ELF-1 (cell line): ENCODE data around the gene ATP5F1B.
"Not testable (repeated sequence)": the region's sequence is repeated elsewhere in the genome, so short reads cannot be mapped to it uniquely, and the experiment has no call there.

Source experiments
- DNase-seq: peaks from one replicate; pipeline ENCODE4 v3.0.0-alpha.2; 2016; ENCODE audit warnings: low read depth, low spot score

The ATP5F1B gene

GRCh38 chr12:56648023-56648422 is 2.2 kb upstream of the ATP5F1B start:
- DNase-seq, result not testable (repeated sequence)

DNA sequence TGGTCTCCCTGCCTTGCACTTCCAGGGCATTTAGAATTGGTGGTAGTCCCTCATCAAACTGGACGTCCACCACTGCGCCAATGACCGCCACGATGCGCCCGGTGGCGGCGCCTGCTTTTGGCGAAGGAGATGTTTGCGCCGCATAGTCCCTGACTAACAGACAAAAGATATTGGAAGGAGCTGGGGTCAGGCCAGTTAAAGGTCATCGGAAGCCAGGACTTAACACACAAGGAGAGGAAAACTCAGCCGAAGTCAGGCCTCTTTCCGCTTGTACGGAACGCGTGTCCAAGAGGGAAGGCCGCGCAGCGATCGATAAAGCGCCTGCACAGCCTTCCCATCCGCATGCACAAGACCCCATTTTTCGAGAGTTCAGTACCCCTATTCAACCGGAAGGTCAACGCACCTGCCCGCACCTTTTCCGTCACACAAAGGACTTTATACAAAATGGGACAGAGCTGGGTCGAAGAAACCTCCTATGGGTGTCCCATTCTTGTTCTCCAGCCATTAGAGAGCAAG is 525 bp downstream of the ATP5F1B start:
- peak; percentile 31 for DNase-seq

DNA sequence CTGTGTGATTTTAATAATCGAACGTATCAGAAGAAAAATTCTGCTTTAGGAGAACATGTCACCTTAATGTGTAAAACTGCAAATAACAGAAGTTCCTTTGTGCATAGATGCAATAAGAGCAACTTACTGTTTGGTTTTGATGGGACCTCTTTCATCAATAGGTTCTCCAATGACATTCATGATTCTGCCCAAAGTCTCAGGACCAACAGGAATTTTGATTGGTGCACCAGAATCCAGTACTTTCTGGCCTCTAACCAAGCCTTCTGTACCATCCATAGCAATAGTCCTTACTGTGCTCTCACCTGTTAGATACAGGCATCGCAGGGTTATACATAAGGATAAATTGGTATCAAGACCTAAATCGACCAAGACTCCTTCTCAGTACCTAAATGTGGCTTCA is 1.1 kb downstream of the ATP5F1B start:
- DNase-seq, result no peak

DNA sequence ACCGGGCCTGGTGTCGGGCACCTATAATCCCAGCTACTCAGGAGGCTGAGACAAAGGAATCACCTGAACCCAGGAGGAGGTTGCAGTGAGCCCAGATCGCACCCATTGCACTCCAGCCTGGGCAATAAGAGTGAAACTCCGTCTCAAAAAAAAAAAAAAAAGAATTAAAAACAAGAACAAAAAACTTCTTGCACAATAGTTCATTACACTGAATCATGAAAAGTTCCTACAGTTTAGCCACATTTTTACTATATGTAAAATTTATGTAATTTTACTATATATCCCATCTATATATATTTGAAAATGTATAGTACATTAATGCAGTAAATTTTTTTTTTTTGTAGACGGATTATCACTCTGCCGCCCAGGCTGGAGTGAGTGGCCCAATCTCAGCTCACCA is 4.6 kb downstream of the ATP5F1B start:
- no peak for DNase-seq

DNA sequence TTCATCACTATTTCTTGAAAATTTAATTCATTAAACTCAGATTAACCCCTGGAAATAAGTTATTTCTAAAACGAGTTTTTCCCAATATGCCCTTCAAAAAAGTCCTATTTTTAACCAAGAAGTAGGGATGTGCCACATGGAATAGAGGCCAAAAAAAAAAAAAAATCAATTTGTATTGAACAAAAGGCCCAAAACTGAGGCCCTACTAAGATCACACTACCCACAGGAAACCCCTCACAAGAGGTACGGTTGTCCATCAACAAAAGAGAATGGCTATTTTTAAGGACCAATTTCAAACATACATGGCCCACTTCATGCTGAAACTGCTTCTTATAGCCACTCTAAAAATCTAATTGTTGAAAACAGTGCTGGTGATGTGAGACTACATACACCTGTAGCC is 8.2 kb downstream of the ATP5F1B start:
- no peak for DNase-seq

- peak; percentile 99 for DNase-seq
Measured at GRCh38 chr12:56636675-56637540, 8.9 kb downstream of the ATP5F1B start.

DNA sequence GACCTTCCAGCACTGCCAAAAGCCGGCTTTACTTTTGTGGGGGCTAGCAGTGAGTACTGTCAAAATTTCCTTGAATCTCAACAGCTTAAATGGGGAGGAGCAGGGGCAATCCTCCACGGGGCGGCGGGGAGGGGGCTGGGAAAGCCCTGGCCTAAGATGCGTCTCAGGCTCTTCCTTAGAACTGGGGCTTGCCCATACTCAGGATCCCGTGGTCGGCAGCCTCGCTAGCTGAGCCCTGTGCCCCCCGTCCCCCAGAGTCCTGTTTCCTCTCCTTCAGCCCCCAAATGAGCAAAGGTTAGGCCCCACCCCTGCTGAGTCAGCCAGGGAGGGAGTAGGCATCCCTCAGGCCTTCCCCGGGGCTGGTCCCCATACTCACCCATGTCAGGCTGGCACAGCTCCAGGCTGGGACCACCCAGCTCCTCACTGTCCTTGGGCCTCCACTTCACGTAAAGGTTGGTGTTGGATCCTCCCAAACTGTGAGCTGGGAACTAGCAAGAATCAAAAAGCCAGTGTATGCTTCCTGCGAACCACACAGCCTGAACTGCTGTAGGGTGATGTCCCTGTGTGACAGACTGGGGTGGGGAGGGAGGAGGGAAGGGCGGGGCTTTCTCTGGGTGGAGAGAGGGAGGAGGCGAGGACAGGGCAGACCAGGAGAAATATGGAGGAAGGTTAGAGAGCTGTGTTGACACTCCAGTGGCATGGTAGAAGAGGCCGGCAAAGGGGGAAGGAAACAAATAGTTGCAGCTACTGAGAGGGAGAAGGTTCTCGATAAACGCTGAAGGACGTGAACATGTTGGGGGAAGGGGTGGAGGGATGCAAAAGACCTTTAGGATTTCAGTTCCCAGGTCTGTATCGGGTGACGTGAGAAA is 9.7 kb downstream of the ATP5F1B start:
- peak; percentile 85 for DNase-seq

- DNase-seq, result peak; percentile 87
Measured at GRCh38 chr12:56634837-56635791, 10.7 kb downstream of the ATP5F1B start.

GRCh38 chr12:56634242-56634836 is 11.4 kb downstream of the ATP5F1B start:
- DNase-seq, result peak; percentile 85

DNA sequence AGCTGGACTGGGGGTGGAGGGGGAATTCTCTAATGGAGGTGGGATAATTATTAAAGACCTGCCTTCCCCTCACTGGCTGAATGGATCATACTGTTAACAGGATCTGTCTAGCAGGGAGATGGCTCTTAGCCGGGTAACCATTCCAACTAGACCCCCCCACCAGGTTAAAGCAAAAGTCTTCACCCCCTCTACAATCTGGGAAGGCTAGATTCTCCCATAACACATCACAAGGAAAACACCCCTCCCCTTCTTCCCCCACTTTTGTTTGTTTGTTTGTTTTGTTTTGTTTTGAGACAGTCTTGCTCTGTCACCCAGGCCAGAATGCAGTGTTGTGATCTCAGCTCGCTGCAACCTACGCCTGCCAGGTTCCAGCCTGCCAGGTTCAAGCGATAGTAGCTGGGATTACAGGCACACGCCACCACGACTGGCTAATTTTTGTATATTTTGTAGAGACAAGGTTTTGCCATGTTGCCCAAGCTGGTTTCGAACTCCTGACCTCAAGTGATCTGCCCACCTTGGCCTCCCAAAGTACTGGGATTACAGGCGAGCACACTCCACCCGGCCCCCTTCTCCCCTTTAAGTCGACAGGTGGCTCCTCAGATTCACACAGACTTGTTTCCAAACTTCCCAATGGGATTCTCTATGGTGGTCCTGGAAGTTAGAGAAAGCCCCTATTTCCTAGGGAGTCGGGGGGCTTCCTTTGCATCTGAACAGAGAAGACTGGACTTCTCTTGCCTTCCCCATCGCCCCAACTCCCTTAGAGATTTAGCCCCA is 12.1 kb downstream of the ATP5F1B start:
- DNase-seq, result no peak

DNA sequence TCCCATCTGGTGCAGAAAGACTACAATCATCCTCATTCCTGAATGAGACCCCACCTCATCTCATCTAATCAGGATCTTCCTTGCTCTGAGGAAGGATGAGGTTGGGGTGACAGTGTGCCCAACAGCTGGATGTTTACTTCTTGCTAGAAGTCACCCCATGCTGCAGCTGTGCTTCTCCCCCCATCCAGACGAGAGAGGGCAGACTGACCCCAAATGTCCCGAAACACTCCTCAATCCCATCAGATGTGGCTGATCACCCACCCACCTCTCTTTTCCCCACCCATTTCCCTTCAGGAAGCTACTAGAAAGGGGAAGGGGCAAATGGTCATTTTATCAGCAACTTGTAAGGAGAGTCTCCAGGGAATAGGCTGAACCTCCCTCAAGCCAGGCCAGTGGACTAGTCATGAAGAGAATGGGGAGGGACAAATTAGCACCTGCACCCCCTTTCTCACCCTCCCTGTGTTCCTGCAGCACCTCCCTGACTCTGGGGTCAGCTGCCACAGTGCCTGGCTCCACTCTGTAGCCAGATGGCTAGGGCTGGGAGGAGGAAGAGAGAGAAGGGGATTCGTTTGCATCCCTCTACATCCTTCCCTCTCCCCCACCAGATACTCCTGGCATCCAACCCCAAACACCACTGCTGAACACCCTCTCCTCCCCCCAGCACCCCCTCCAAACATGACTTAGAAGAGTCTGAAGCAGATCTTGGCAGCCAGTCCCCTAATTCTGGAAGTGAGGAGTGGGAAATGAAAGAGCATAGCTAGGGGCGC is 12.9 kb downstream of the ATP5F1B start:
- DNase-seq, result no peak

DNA sequence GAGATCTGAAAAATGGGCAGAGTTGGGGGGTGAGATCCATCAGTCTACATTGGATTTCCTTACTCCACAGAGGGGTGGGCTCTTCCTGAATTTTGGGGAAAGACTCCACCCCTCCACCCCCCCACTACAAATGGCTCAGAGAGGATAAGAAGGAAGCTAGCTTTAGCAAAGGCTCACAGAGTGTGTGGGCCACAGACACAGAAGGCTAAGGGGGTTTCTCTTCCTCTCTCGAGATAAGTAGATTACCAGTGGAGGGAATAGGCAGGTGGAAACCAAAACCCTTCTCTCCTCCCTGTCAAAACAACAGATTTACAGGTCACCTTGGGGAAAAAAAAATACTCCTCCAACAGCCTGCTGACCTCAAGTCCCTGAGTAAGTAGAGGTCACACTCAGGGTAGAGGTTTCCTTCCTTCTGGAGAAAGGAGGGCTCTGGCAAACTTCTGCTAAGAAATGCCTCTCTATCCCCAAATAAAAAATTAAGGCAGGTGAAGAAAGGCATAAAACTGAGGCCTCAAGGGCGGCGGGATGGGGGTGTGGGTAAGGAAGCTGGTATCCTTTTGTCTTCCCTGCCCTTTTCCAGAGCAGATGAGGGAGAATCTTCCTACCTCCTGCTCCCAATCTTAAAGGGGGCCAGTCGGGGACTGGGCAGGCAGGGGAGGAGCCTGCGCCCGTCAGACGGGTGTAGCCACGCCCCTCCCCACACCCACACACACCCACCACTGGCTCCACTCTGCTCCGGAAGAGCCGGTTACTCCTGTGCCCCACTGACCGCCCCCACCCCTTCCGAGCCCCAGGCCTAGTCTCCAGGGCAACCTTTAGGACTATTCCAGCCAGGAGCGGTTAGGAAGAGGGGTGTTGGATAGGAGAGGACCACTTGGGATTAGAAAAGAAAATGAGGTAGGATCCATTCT is 13.7 kb downstream of the ATP5F1B start:
- peak; percentile 78 for DNase-seq

GRCh38 chr12:56630180-56630632 is 15.6 kb downstream of the ATP5F1B start, which contains the start of gene BAZ2A:
Gene BAZ2A, minus strand, starts transcription at chr12:56630326. Its CDS starts 12,796 bp downstream, at chr12:56617530.
- DNase-seq, result peak; percentile 81

- no peak for DNase-seq
Measured at GRCh38 chr12:56629459-56630179, 16.2 kb downstream of the ATP5F1B start.

GRCh38 chr12:56628671-56629458 is 16.9 kb downstream of the ATP5F1B start:
- DNase-seq, result peak; percentile 50

- no peak for DNase-seq
Measured at GRCh38 chr12:56626701-56627100, 19.1 kb downstream of the ATP5F1B start.
